Stimulated activated CD4-positive, alpha-beta T cell treated with anti-CD3 and anti-CD28 coated beads, Interleukin-4, amount 100 ng/mL, for 1 hour (primary cell): ENCODE results near the gene RPL36.
"Not testable (repeated sequence)": the region's sequence is repeated elsewhere in the genome, so short reads cannot be mapped to it uniquely, and the experiment has no call there.

ENCODE experiments used
- DNase-seq: peaks from one replicate; pipeline ENCODE4 v3.0.0-alpha.2; 2020

Gene RPL36

GRCh38 chr19:5676105-5676771, 13.9 kb upstream of the RPL36 start:
- DNase-seq: no peak

- no peak for DNase-seq
Observed at GRCh38 chr19:5676772-5677105, 13.4 kb upstream of the RPL36 start.

GRCh38 chr19:5677136-5677535, 13.0 kb upstream of the RPL36 start:
- no peak for DNase-seq

- DNase-seq: no peak
Observed at GRCh38 chr19:5677580-5677979, 12.5 kb upstream of the RPL36 start.

GRCh38 chr19:5678071-5678718, 11.9 kb upstream of the RPL36 start:
- DNase-seq: no peak

GRCh38 chr19:5679289-5680083, 10.6 kb upstream of the RPL36 start:
- no peak for DNase-seq

- no peak for DNase-seq
Observed at GRCh38 chr19:5680084-5680436, 10.0 kb upstream of the RPL36 start.

- peak; percentile 98 for DNase-seq
Observed at GRCh38 chr19:5680437-5681368, 9.4 kb upstream of the RPL36 start, which contains the start of the genes HSD11B1L and MICOS13. Gene HSD11B1L (plus strand): TSS chr19:5681027. CDS start chr19:5684833, 3,806 bp downstream. Gene MICOS13 (minus strand): TSS chr19:5680516. CDS start chr19:5680486, 30 bp downstream.

- no peak for DNase-seq
Observed at GRCh38 chr19:5681391-5682106, 8.5 kb upstream of the RPL36 start.

GRCh38 chr19:5682107-5682482, 8.0 kb upstream of the RPL36 start:
- no peak for DNase-seq

GRCh38 chr19:5683177-5683886, 6.8 kb upstream of the RPL36 start:
- DNase-seq: no peak

- DNase-seq: no peak
Observed at GRCh38 chr19:5684694-5685430, 5.2 kb upstream of the RPL36 start.

- DNase-seq: no peak
Observed at GRCh38 chr19:5686326-5686646, 3.8 kb upstream of the RPL36 start.

- peak; percentile 99 for DNase-seq
Observed at GRCh38 chr19:5686647-5687359, 3.3 kb upstream of the RPL36 start.

- DNase-seq: no peak
Observed at GRCh38 chr19:5687360-5688198, 2.5 kb upstream of the RPL36 start.

- not testable (repeated sequence) for DNase-seq
Observed at GRCh38 chr19:5688262-5688881, 1.7 kb upstream of the RPL36 start.

- peak; percentile 74 for DNase-seq
Observed at GRCh38 chr19:5690955-5691821, 1.1 kb downstream of the RPL36 start.
